Measurements from ENCODE around the gene DMBT1.

Gene DMBT1

DNA sequence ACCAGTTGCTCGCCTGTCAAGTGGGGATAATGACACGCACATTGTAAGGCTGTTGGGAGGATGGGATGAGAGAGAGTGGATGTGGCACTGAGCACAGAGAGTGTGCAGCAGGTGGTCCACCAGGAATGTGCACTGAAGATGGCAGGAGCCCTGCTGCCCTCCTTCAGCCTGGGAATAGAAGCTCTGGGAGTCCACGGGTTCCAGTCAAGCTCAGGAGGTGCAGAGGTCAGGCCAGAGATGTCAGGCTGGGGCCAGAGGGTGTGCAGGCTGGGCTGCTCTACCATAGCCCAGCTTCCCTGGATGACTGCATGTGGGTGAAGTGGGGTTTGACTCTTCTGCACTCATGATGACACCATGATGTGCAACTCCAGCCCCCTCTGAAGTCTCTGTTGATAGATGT lies 80.4 kb downstream of the DMBT1 start:
- Histone ChIP-seq H3K79me2 (no peaks in the 10 kb centered on the region), H3K27me3 (ENCODE audit: control insufficient read depth, insufficient read depth, low read length) (no peaks in the 10 kb centered on the region), H3K36me3 (ENCODE audit: control insufficient read depth, insufficient read depth, low read length) (no peaks in the 10 kb centered on the region), H2AFZ (no peak overlapping the region), H3K4me2 (ENCODE audit: low read length) (no peak overlapping the region), H3K27ac (no peak overlapping the region), H3K4me3 (ENCODE audit: low read depth, low read length) (no peak overlapping the region), H3K9ac (no peak overlapping the region), H3K9me3 (ENCODE audit: control insufficient read depth, low read length) (no peaks in the 10 kb centered on the region), H3K4me1 (no peaks in the 10 kb centered on the region)
- TF ChIP-seq, protein P1, sequence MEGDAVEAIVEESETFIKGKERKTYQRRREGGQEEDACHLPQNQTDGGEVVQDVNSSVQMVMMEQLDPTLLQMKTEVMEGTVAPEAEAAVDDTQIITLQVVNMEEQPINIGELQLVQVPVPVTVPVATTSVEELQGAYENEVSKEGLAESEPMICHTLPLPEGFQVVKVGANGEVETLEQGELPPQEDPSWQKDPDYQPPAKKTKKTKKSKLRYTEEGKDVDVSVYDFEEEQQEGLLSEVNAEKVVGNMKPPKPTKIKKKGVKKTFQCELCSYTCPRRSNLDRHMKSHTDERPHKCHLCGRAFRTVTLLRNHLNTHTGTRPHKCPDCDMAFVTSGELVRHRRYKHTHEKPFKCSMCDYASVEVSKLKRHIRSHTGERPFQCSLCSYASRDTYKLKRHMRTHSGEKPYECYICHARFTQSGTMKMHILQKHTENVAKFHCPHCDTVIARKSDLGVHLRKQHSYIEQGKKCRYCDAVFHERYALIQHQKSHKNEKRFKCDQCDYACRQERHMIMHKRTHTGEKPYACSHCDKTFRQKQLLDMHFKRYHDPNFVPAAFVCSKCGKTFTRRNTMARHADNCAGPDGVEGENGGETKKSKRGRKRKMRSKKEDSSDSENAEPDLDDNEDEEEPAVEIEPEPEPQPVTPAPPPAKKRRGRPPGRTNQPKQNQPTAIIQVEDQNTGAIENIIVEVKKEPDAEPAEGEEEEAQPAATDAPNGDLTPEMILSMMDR (IDR thresholded peaks at IDR 0.05), result no peak

DNA sequence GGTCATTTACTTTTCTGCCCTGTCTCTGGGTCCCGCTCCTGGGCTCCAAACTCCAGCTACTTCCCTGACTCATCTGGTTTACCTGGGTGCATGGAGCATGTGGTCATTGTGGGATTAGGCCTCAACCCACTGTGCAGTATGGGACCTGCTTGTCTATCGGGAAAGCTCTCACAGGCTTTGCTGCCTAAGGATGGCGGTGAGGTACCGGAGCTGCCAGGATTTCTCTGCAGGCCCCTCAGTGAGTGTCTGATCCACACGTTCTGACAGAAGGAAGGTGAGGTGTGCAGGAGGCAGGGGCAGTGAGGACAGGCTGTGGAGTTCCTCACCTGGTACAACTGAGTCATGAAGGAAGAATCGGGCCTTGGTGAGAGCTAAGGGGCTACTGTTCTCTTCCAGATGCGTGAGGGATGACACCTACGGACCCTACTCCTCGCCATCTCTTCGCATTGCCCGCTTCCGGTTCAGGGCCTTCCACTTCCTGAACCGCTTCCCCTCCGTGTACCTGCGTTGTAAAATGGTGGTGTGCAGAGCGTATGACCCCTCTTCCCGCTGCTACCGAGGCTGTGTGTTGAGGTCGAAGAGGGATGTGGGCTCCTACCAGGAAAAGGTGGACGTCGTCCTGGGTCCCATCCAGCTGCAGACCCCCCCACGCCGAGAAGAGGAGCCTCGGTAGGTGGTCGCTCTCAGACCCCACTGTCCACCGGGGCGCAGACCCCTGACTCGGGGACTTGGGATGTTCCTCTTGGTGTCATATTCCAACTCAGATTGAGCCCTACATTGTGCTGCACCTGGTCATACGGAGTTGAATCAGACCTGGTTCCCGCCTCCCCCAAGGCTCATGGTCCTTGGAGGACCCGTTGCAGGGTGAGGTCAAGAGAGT lies 82.4 kb downstream of the DMBT1 start:
- Histone ChIP-seq H3K4me3 (ENCODE audit: low read depth, low read length) (no peak overlapping the region), H3K27me3 (ENCODE audit: control insufficient read depth, insufficient read depth, low read length) (no peaks in the 10 kb centered on the region), H3K9ac (no peak overlapping the region), H3K4me2 (ENCODE audit: low read length) (no peak overlapping the region), H3K9me3 (ENCODE audit: control insufficient read depth, low read length) (no peaks in the 10 kb centered on the region), H3K79me2 (no peaks in the 10 kb centered on the region), H3K36me3 (ENCODE audit: control insufficient read depth, insufficient read depth, low read length) (no peaks in the 10 kb centered on the region), H2AFZ (no peak overlapping the region), H3K27ac (no peak overlapping the region), H3K4me1 (no peaks in the 10 kb centered on the region)
- TF ChIP-seq, protein P1 (IDR thresholded peaks at IDR 0.05), result no peak

DNA sequence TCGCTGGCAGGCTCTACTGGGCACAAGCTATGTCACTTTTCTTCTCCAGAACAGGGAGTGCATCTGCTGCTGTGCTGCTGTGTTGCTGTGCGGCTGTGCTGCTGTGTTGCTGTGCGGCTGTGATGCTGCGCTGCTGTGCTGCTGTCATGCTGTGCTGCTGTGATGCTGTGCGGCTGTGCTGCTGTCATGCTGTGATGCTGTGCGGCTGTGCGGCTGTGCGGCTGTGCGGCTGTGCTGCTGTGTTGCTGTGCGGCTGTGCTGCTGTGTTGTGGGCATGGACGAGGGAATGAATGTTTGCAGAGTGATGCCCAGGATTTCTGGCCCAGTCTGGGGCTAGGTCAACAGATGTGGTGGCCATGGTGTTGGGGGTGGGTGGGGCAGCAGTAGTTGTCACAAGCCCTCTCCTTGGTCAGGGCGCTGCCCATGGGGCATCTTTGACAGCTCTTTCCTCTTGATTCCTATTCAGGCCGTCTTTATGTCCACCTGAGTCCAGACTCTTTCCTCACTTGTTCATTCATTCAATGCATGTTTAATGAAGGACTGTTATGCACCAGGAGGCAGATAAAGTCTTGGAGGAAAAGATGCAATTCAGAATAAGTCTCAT lies 83.5 kb downstream of the DMBT1 start:
- Histone ChIP-seq H2AFZ (no peak overlapping the region), H3K4me2 (ENCODE audit: low read length) (no peak overlapping the region), H3K4me3 (ENCODE audit: low read depth, low read length) (no peak overlapping the region), H3K9ac (no peak overlapping the region), H3K4me1 (no peaks in the 10 kb centered on the region), H3K79me2 (no peaks in the 10 kb centered on the region), H3K9me3 (ENCODE audit: control insufficient read depth, low read length) (no peaks in the 10 kb centered on the region), H3K27ac (no peak overlapping the region), H3K27me3 (ENCODE audit: control insufficient read depth, insufficient read depth, low read length) (no peaks in the 10 kb centered on the region), H3K36me3 (ENCODE audit: control insufficient read depth, insufficient read depth, low read length) (no peaks in the 10 kb centered on the region)
- TF ChIP-seq, protein P1 (IDR thresholded peaks at IDR 0.05), result no peak

DNA sequence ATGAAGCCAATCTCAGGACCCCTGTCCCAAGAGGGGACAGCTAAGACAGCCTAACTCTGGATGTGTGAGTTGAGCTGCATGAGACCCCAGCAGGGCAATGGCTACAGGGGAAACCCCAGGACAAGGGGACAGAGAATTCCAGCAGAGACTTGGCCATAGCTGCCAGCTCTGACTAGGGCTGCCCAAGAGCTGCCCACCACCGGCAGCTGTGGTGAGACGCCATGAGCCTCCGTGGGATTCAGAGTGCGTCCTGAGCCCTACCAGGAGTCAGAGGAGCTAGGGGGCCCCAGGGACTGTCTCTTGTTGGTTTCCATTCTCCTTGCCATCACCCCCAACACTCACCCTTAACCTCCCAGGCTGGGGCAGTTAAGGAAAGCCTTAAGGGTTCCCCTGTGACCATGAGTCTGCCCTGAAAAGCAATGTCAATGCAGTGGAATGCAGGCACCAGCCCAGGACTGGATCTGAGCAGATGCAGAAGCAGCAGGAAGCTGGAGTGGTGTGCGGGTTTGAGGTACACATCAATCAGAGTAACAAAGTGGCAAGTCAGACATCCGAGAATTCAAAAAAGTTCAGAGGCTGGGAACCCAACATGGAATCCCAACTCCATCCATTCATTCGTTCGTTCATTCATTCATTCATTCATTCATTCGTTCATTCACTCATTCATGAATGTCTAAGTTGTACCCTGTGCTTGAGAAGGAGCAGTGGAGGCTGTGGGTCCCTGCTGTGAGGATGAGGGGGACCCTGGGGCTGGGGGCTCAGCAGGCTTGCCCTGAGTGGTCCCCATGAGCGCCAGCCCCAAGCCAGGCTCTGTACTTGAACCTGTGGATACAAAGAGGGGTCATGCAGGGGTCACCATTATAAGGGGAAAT lies 86.2 kb downstream of the DMBT1 start:
- Histone ChIP-seq H3K79me2 (no peaks in the 10 kb centered on the region), H3K9me3 (ENCODE audit: control insufficient read depth, low read length) (no peaks in the 10 kb centered on the region), H3K4me1 (no peaks in the 10 kb centered on the region), H3K9ac (no peak overlapping the region), H2AFZ (no peak overlapping the region), H3K36me3 (ENCODE audit: control insufficient read depth, insufficient read depth, low read length) (no peaks in the 10 kb centered on the region), H3K4me3 (ENCODE audit: low read depth, low read length) (no peak overlapping the region), H3K4me2 (ENCODE audit: low read length) (no peak overlapping the region), H3K27me3 (ENCODE audit: control insufficient read depth, insufficient read depth, low read length) (no peaks in the 10 kb centered on the region), H3K27ac (no peak overlapping the region)
- TF ChIP-seq, protein P1 (IDR thresholded peaks at IDR 0.05), result no peak
